GM21423 (cell line): ENCODE data around the gene SPCS1.
"Not testable (repeated sequence)": the region's sequence is repeated elsewhere in the genome, so short reads cannot be mapped to it uniquely, and the experiment has no call there.

Experiments used
- ATAC-seq: cut with Tn5 transposase; IDR thresholded peaks from one replicate; pipeline ENCODE4 v1.9.1; 2021; ENCODE audit warnings: mild to moderate bottlenecking, moderate library complexity; ENCODE audit not compliant: unreplicated experiment

Gene SPCS1

GRCh38 chr3:52705688-52706686, at the start of gene SPCS1, which contains the start of gene GLT8D1:
SPCS1 (plus strand) TSS chr3:52706106; CDS start chr3:52706247, 141 bp downstream.
GLT8D1 (minus strand) TSS chr3:52705791; CDS start chr3:52700460, 5,331 bp downstream.
- ATAC-seq: peak; percentile 77

GRCh38 chr3:52660046-52660445, 45.9 kb upstream of the SPCS1 start:
- no peak for ATAC-seq

GRCh38 chr3:52663098-52663497, 42.8 kb upstream of the SPCS1 start:
- no peak for ATAC-seq

- peak; percentile 82 for ATAC-seq
These were observed 35.0 kb upstream of the SPCS1 start for GRCh38 chr3:52670621-52671521.

- ATAC-seq: no peak
These were observed 34.2 kb upstream of the SPCS1 start for GRCh38 chr3:52671676-52672075.

GRCh38 chr3:52676201-52676600, 29.7 kb upstream of the SPCS1 start:
- ATAC-seq: not testable (repeated sequence)

GRCh38 chr3:52678265-52679198, 27.4 kb upstream of the SPCS1 start:
- ATAC-seq: no peak

GRCh38 chr3:52679199-52679538, 26.7 kb upstream of the SPCS1 start:
- ATAC-seq: no peak

- no peak for ATAC-seq
These were observed 26.1 kb upstream of the SPCS1 start for GRCh38 chr3:52679811-52680210.

- ATAC-seq: no peak
These were observed 24.3 kb upstream of the SPCS1 start for GRCh38 chr3:52681596-52681995.

- no peak for ATAC-seq
These were observed 23.9 kb upstream of the SPCS1 start for GRCh38 chr3:52682016-52682415.

GRCh38 chr3:52683611-52684010, 22.3 kb upstream of the SPCS1 start:
- no peak for ATAC-seq

- no peak for ATAC-seq
These were observed 21.7 kb upstream of the SPCS1 start for GRCh38 chr3:52684184-52684583.

GRCh38 chr3:52685285-52685708, 20.6 kb upstream of the SPCS1 start:
- ATAC-seq: peak; percentile 75

GRCh38 chr3:52685709-52686691, 19.9 kb upstream of the SPCS1 start, which contains the start of the genes GNL3 and PBRM1:
GNL3 (plus strand) TSS chr3:52686032; CDS start chr3:52686093, 61 bp downstream.
PBRM1 (minus strand) TSS chr3:52685913.
- ATAC-seq: peak; percentile 76

GRCh38 chr3:52688266-52688665, 17.6 kb upstream of the SPCS1 start:
- no peak for ATAC-seq

- ATAC-seq: no peak
These were observed 16.8 kb upstream of the SPCS1 start for GRCh38 chr3:52689151-52689550.

GRCh38 chr3:52690560-52690959, 15.3 kb upstream of the SPCS1 start:
- ATAC-seq: no peak

- no peak for ATAC-seq
These were observed 12.8 kb upstream of the SPCS1 start for GRCh38 chr3:52693071-52693470.
